ENCODE data around the gene SP8. TPM values are rescaled to one million over a fixed set of nuclear protein-coding genes. Genes with fewer than 3 reads are reported as not detected.

SP8 gene
- total RNA-seq, 1 donor from 2014 or later, result not detected

- DNase-seq (ENCODE audit: low spot score), result no peak
- intact Hi-C loops (cut with DNase I), result loop anchor here (10.0 kb wide), 1 partner anchor 628 kb away; the partner anchor contains the start of gene SP4
Observed at GRCh38 chr7:20796500-20796899, 9.8 kb upstream of the SP8 start.

- DNase-seq (ENCODE audit: low spot score), result no peak
- intact Hi-C loops (cut with DNase I), result loop anchor here (10.0 kb wide), 1 partner anchor 629 kb away; the partner anchor contains the start of gene SP4
Observed at GRCh38 chr7:20795881-20796280, 9.2 kb upstream of the SP8 start.

- intact Hi-C loops (cut with DNase I), result loop anchor here (10.0 kb wide), 1 partner anchor 629 kb away; the partner anchor contains the start of gene SP4
Observed at GRCh38 chr7:20795361-20795760, 8.7 kb upstream of the SP8 start.

GRCh38 chr7:20794676-20795075 is 8.0 kb upstream of the SP8 start:
- no peak for DNase-seq (ENCODE audit: low spot score)
- intact Hi-C loops (cut with DNase I), result loop anchor here (10.0 kb wide), 1 partner anchor 630 kb away; the partner anchor contains the start of gene SP4

More at GRCh38 chr7:20795361-20795760, 8.7 kb upstream of the SP8 start:
- DNase-seq (ENCODE audit: low spot score), result no peak

GRCh38 chr7:20793694-20794394 is 7.2 kb upstream of the SP8 start:
- DNase-seq (ENCODE audit: low spot score), result no peak
- intact Hi-C loops (cut with DNase I), result loop anchor here (10.0 kb wide), 1 partner anchor 631 kb away; the partner anchor contains the start of gene SP4

- no peak for DNase-seq (ENCODE audit: low spot score)
- intact Hi-C loops (cut with DNase I), result loop anchor here (10.0 kb wide), 1 partner anchor 632 kb away; the partner anchor contains the start of gene SP4
Observed at GRCh38 chr7:20793248-20793647, 6.6 kb upstream of the SP8 start.

GRCh38 chr7:20791538-20792434 is 5.1 kb upstream of the SP8 start:
- intact Hi-C loops (cut with DNase I), result loop anchor here (10.0 kb wide), 1 partner anchor 633 kb away; the partner anchor contains the start of gene SP4

GRCh38 chr7:20790375-20790774 is 3.7 kb upstream of the SP8 start:
- no peak for DNase-seq (ENCODE audit: low spot score)
- intact Hi-C loops (cut with DNase I), result loop anchor here (10.0 kb wide), 1 partner anchor 634 kb away; the partner anchor contains the start of gene SP4

More at GRCh38 chr7:20791538-20792434, 5.1 kb upstream of the SP8 start:
- no peak for DNase-seq (ENCODE audit: low spot score)

GRCh38 chr7:20788420-20788990 is 1.8 kb upstream of the SP8 start:
- intact Hi-C loops (cut with DNase I), result loop anchor here (10.0 kb wide), 1 partner anchor 976 kb away; no protein-coding TSS in a partner anchor
- DNase-seq (ENCODE audit: low spot score), result no peak

GRCh38 chr7:20787660-20788419 is 1.2 kb upstream of the SP8 start:
- intact Hi-C loops (cut with DNase I), result loop anchor here (10.0 kb wide), 1 partner anchor 977 kb away; no protein-coding TSS in a partner anchor
- DNase-seq (ENCODE audit: low spot score), result no peak

GRCh38 chr7:20786421-20786778 is 286 bp downstream of the SP8 start:
- intact Hi-C loops (cut with DNase I), result loop anchor here (10.0 kb wide), 1 partner anchor 978 kb away; no protein-coding TSS in a partner anchor
- DNase-seq (ENCODE audit: low spot score), result no peak

GRCh38 chr7:20786049-20786412 is 655 bp downstream of the SP8 start:
- intact Hi-C loops (cut with DNase I), result loop anchor here (10.0 kb wide), 1 partner anchor 979 kb away; no protein-coding TSS in a partner anchor
- DNase-seq (ENCODE audit: low spot score), result no peak

GRCh38 chr7:20785157-20786048 is 1.3 kb downstream of the SP8 start:
- DNase-seq (ENCODE audit: low spot score), result no peak
- intact Hi-C loops (cut with DNase I), result loop anchor here (10.0 kb wide), 1 partner anchor 979 kb away; no protein-coding TSS in a partner anchor

- no peak for DNase-seq (ENCODE audit: low spot score)
- intact Hi-C loops (cut with DNase I), result loop anchor here (10.0 kb wide), 1 partner anchor 980 kb away; no protein-coding TSS in a partner anchor
Observed at GRCh38 chr7:20784388-20785156, 2.1 kb downstream of the SP8 start.

GRCh38 chr7:20783700-20784387 is 2.8 kb downstream of the SP8 start:
- DNase-seq (ENCODE audit: low spot score), result no peak
- intact Hi-C loops (cut with DNase I), result loop anchor here (10.0 kb wide), 1 partner anchor 981 kb away; no protein-coding TSS in a partner anchor

- intact Hi-C loops (cut with DNase I), result loop anchor here (10.0 kb wide), 1 partner anchor 982 kb away; no protein-coding TSS in a partner anchor
- DNase-seq (ENCODE audit: low spot score), result no peak
Observed at GRCh38 chr7:20783125-20783699, 3.5 kb downstream of the SP8 start.
